Neural cell (in vitro differentiated cells): ENCODE data around the gene ELMOD1. TPM values are rescaled to one million over a fixed set of nuclear protein-coding genes. Genes with fewer than 3 reads are reported as not detected.

ENCODE experiments used
- H2AFZ ChIP-seq: fragments of 200-600, 300-800 bp; sonication (generic), shearing (Covaris generic); 2 replicates; pipeline ENCODE4 v1.6.0; 2014; ENCODE audit warnings: low read depth, mild to moderate bottlenecking, antibody characterized with exemption, low read length, moderate library complexity
- H3F3A ChIP-seq: fragments of 200-600 bp; shearing (Covaris generic); 2 replicates; pipeline ENCODE4 v1.6.1; 2016; ENCODE audit warnings: mild to moderate bottlenecking, moderate library complexity, mixed read lengths, antibody characterized with exemption, low read length; ENCODE audit not compliant: insufficient read depth, poor library complexity, severe bottlenecking
- H3K27ac ChIP-seq: fragments of 200-600, 300-800 bp; sonication (generic), shearing (Covaris generic); 2 replicates; pipeline ENCODE4 v1.5.1; 2014; ENCODE audit warnings: mild to moderate bottlenecking, low read length, moderate library complexity
- H3K27me3 ChIP-seq: fragments of 300-800, 200-600 bp; sonication (generic), shearing (Covaris generic); 2 replicates; pipeline ENCODE4 v1.6.0; 2014; ENCODE audit warnings: mild to moderate bottlenecking, low read depth, low read length, moderate library complexity; ENCODE audit not compliant: insufficient read depth
- H3K36me3 ChIP-seq: fragments of 300-800, 200-600 bp; sonication (generic), shearing (Covaris generic); 2 replicates; pipeline ENCODE4 v1.5.1; 2014; ENCODE audit warnings: mild to moderate bottlenecking, antibody characterized with exemption, low read length, moderate library complexity; ENCODE audit not compliant: insufficient read depth
- H3K4me2 ChIP-seq: fragments of 300-800, 200-600 bp; sonication (generic), shearing (Covaris generic); 2 replicates; pipeline ENCODE4 v1.6.0; 2014; ENCODE audit warnings: mild to moderate bottlenecking, low read length
- H3K4me3 ChIP-seq: fragments of 300-800, 200-600 bp; sonication (generic), shearing (Covaris generic); 2 replicates; pipeline ENCODE4 v1.5.1; 2014; ENCODE audit warnings: mild to moderate bottlenecking, low read length, moderate library complexity
- H3K79me2 ChIP-seq: fragments of 200-600 bp; shearing (Covaris generic); replicated peaks from 2 replicates; pipeline ENCODE4 v1.6.0; 2014; ENCODE audit warnings: mild to moderate bottlenecking, low read length, moderate library complexity; ENCODE audit not compliant: insufficient read depth
- H3K9ac ChIP-seq: fragments of 300-800, 200-600 bp; sonication (generic), shearing (Covaris generic); 2 replicates; pipeline ENCODE4 v1.6.1; 2016; ENCODE audit warnings: mild to moderate bottlenecking, low read length, mixed read lengths
- H3K9me2 ChIP-seq: fragments of 200-600 bp; shearing (Covaris generic); 2 replicates; pipeline ENCODE4 v1.6.1; 2016; ENCODE audit warnings: mild to moderate bottlenecking, low read length, mixed read lengths; ENCODE audit not compliant: insufficient read depth
- H3K9me3 ChIP-seq: fragments of 200-600, 300-800 bp; sonication (generic), shearing (Covaris generic); 2 replicates; pipeline ENCODE4 v1.6.1; 2016; ENCODE audit warnings: mild to moderate bottlenecking, mixed run types, low read length, moderate library complexity, mixed read lengths
- H4K20me1 ChIP-seq: fragments of 200-600 bp; shearing (Covaris generic); 2 replicates; pipeline ENCODE4 v1.6.1; 2016; ENCODE audit warnings: mild to moderate bottlenecking, mixed run types; ENCODE audit not compliant: insufficient read depth
- EP300 ChIP-seq: fragments of 450-650 bp; conservative IDR thresholded peaks from 2 replicates; pipeline ENCODE4 v1.6.1; 2014; ENCODE audit warnings: antibody characterized with exemption, mild to moderate bottlenecking, moderate library complexity; ENCODE audit not compliant: poor library complexity, severe bottlenecking
- EZH2 ChIP-seq: fragments of 200-600, 300-800 bp; shearing (Covaris generic), sonication (generic); IDR thresholded peaks from 2 replicates; pipeline ENCODE4 v1.6.1; 2014; ENCODE audit warnings: antibody characterized with exemption, low read length, borderline replicate concordance, mild to moderate bottlenecking; ENCODE audit not compliant: insufficient read depth, poor library complexity, severe bottlenecking
- MXI1 ChIP-seq: fragments of 450-650 bp; conservative IDR thresholded peaks from 2 replicates; pipeline ENCODE4 v1.6.1; 2014; ENCODE audit warnings: antibody characterized with exemption, mild to moderate bottlenecking; ENCODE audit not compliant: poor library complexity, severe bottlenecking
- POLR2AphosphoS5 ChIP-seq: IDR thresholded peaks from 2 replicates; pipeline ENCODE4 v1.6.1; 2012
- RAD21 ChIP-seq: fragments of 450-650 bp; conservative IDR thresholded peaks from 2 replicates; pipeline ENCODE4 v1.6.1; 2014; ENCODE audit warnings: antibody characterized with exemption, mild to moderate bottlenecking, moderate library complexity
- SMC3 ChIP-seq: fragments of 450-650 bp; conservative IDR thresholded peaks from 2 replicates; pipeline ENCODE4 v1.6.1; 2014; ENCODE audit warnings: antibody characterized with exemption, mild to moderate bottlenecking, moderate library complexity; ENCODE audit not compliant: poor library complexity
- TAF1 ChIP-seq: IDR thresholded peaks from 2 replicates; pipeline ENCODE4 v1.6.1; 2012; ENCODE audit warnings: low read depth
- polyA plus RNA-seq: library from polyadenylated mRNA; depleted of rRNA; stranded (reverse); fragments of >200 nt; gene quantifications from 2 replicates; pipeline ENCODE4 v1.2.3, GENCODE V29; 2014
- TF ChIP-seq, protein P1 (sequence below): IDR thresholded peaks from 2 replicates; pipeline ENCODE4 v1.6.1; 2012; ENCODE audit warnings: borderline replicate concordance
- TF ChIP-seq, protein P2 (sequence below): fragments of 450-650 bp; IDR thresholded peaks from 2 replicates; pipeline ENCODE4 v1.5.1; 2014; ENCODE audit warnings: antibody characterized with exemption, mild to moderate bottlenecking, moderate library complexity; ENCODE audit not compliant: poor library complexity, severe bottlenecking

ELMOD1 gene
- polyA plus RNA-seq, 1 donor from 2014 or later, result 12.5 TPM

DNA sequence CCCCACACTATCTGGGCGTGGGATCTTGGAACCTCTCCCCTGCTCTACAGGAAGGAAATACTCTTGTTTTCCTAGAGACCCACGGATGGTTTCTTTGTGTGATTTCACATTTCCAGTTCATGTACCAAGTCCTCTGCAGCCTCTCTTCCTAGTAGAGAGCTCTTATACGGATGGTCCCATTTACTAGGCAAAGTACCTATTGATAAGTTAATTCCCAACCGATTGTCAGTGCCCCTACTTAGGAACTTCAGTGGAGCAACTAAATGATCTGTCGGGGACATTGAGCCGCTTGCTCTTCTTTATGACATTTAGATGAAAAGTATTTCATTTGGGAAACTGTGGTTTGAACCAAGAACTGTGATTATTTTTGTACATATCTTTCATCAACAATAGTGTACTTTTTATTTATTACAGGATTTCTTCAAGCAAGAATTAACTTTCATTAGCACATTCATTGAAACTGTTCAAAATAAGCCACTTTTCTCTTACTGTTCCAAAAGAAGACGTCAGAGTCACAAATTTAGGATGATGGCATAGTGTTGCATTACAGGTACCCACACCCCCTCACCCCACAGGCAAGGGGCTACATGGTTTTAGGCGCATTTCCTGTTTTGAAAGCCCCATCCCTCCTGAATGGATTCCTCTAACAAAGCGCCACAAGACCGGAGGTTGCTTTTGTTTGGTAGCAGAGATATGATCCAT lies 34.2 kb downstream of the ELMOD1 start:
- Histone ChIP-seq H4K20me1 (no peaks in the 10 kb centered on the region), H3K9me2 (no peaks in the 10 kb centered on the region), H3K9ac (no peak overlapping the region), H3K36me3 (no peaks in the 10 kb centered on the region), H3K79me2 (no peaks in the 10 kb centered on the region), H3K27me3 (no peaks in the 10 kb centered on the region), H3K4me2 (no peak overlapping the region), H2AFZ (no peak overlapping the region), H3K9me3 (no peaks in the 10 kb centered on the region), H3F3A (no peaks in the 10 kb centered on the region), H3K27ac (no peak overlapping the region), H3K4me3 (no peak overlapping the region)
- TF ChIP-seq MXI1 (no peak), SMC3 (no peak), EZH2 (no peak), RAD21 (no peak), TAF1 (no peak), EP300 (no peak), POLR2AphosphoS5 (no peak)
- TF ChIP-seq, protein P1, sequence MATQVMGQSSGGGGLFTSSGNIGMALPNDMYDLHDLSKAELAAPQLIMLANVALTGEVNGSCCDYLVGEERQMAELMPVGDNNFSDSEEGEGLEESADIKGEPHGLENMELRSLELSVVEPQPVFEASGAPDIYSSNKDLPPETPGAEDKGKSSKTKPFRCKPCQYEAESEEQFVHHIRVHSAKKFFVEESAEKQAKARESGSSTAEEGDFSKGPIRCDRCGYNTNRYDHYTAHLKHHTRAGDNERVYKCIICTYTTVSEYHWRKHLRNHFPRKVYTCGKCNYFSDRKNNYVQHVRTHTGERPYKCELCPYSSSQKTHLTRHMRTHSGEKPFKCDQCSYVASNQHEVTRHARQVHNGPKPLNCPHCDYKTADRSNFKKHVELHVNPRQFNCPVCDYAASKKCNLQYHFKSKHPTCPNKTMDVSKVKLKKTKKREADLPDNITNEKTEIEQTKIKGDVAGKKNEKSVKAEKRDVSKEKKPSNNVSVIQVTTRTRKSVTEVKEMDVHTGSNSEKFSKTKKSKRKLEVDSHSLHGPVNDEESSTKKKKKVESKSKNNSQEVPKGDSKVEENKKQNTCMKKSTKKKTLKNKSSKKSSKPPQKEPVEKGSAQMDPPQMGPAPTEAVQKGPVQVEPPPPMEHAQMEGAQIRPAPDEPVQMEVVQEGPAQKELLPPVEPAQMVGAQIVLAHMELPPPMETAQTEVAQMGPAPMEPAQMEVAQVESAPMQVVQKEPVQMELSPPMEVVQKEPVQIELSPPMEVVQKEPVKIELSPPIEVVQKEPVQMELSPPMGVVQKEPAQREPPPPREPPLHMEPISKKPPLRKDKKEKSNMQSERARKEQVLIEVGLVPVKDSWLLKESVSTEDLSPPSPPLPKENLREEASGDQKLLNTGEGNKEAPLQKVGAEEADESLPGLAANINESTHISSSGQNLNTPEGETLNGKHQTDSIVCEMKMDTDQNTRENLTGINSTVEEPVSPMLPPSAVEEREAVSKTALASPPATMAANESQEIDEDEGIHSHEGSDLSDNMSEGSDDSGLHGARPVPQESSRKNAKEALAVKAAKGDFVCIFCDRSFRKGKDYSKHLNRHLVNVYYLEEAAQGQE, result no peak
- TF ChIP-seq, protein P2, sequence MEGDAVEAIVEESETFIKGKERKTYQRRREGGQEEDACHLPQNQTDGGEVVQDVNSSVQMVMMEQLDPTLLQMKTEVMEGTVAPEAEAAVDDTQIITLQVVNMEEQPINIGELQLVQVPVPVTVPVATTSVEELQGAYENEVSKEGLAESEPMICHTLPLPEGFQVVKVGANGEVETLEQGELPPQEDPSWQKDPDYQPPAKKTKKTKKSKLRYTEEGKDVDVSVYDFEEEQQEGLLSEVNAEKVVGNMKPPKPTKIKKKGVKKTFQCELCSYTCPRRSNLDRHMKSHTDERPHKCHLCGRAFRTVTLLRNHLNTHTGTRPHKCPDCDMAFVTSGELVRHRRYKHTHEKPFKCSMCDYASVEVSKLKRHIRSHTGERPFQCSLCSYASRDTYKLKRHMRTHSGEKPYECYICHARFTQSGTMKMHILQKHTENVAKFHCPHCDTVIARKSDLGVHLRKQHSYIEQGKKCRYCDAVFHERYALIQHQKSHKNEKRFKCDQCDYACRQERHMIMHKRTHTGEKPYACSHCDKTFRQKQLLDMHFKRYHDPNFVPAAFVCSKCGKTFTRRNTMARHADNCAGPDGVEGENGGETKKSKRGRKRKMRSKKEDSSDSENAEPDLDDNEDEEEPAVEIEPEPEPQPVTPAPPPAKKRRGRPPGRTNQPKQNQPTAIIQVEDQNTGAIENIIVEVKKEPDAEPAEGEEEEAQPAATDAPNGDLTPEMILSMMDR, result no peak

DNA sequence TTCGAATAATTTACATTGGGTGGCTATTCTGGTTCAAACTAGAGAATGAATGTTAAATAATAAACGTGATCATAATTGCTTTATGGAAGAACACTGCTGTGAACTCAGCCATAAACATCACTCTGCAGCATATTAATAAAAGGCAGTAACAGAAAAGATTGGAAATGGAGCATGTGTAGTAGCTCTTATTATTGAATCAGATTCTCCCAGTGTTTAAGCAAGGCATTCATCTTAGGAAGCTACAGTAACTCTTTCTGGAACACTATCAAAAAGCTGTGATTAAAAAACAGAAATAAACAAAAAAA lies 34.7 kb downstream of the ELMOD1 start:
- no peaks in the 10 kb centered on the region for H3K27me3 ChIP-seq
- no peak overlapping the region for H3K9ac ChIP-seq
- no peaks in the 10 kb centered on the region for H3K36me3 ChIP-seq
- no peaks in the 10 kb centered on the region for H3K9me2 ChIP-seq
- H2AFZ ChIP-seq, result no peak overlapping the region
- H3K79me2 ChIP-seq, result no peaks in the 10 kb centered on the region
- H4K20me1 ChIP-seq, result no peaks in the 10 kb centered on the region
- no peaks in the 10 kb centered on the region for H3F3A ChIP-seq
- H3K4me3 ChIP-seq, result no peak overlapping the region
- no peak overlapping the region for H3K4me2 ChIP-seq
- H3K9me3 ChIP-seq, result no peaks in the 10 kb centered on the region
- no peak overlapping the region for H3K27ac ChIP-seq
- no peak for TF ChIP-seq TAF1
- no peak for TF ChIP-seq EP300
- no peak for TF ChIP-seq POLR2AphosphoS5
- TF ChIP-seq, protein P1, result no peak
- no peak for TF ChIP-seq SMC3
- TF ChIP-seq EZH2, result no peak
- no peak for TF ChIP-seq MXI1
- no peak for TF ChIP-seq RAD21
- TF ChIP-seq, protein P2, result no peak
